PC-9 (cell line): ENCODE measurements around the gene AP2B1. TPM values are rescaled to one million over a fixed set of nuclear protein-coding genes. Genes with fewer than 3 reads are reported as not detected.
"Not testable (repeated sequence)": the region's sequence is repeated elsewhere in the genome, so short reads cannot be mapped to it uniquely, and the experiment has no call there.

ENCODE experiments used
- BruUV-seq: library from RNA; stranded (reverse); fragments of 400-500 nt; replicated peaks from 2 replicates; lab custom pipeline; 2021; lab: Mats Ljungman, UMichigan
- CTCF ChIA-PET: fragments of 300-600 bp; sonication (Branson Sonifier 250); formaldehyde crosslinking; loops from one replicate; lab custom pipeline; 2022; ENCODE audit warnings: antibody characterized with exemption; lab: Charles Lee
- POLR2A ChIA-PET: fragments of 300-600 bp; sonication (Branson Sonifier 250); formaldehyde crosslinking; loops from one replicate; lab custom pipeline; 2022; ENCODE audit warnings: antibody characterized with exemption; ENCODE audit not compliant: unreplicated experiment; lab: Charles Lee
- DNase-seq, 2 experiments: peaks; one replicate each; pipeline versions ENCODE4 v3.0.0 to v3.0.0-alpha.2; 2015 to 2022; ENCODE audit warnings: mixed read lengths in 1 of 2
- H2AFZ ChIP-seq: fragments of 200-600 bp; sonication (generic); 2 replicates; pipeline ENCODE4 v1.8.1; 2017; ENCODE audit warnings: antibody characterized with exemption
- H3F3A ChIP-seq: fragments of 200-600 bp; sonication (generic); 2 replicates; pipeline ENCODE4 v1.8.1; 2017; ENCODE audit warnings: antibody characterized with exemption, mild to moderate bottlenecking, low read depth; ENCODE audit not compliant: insufficient read depth
- H3K27ac ChIP-seq: fragments of 200-600 bp; sonication (generic); 2 replicates; pipeline ENCODE4 v1.6.1; 2016; ENCODE audit warnings: mixed run types
- H3K27me3 ChIP-seq: fragments of 200-600 bp; sonication (generic); 2 replicates; pipeline ENCODE4 v1.6.1; 2016; ENCODE audit warnings: low read depth, mixed run types; ENCODE audit not compliant: insufficient read depth
- H3K36me3 ChIP-seq: fragments of 200-600 bp; sonication (generic); 2 replicates; pipeline ENCODE4 v1.6.1; 2016; ENCODE audit warnings: low read depth, mixed run types
- H3K4me1 ChIP-seq: fragments of 200-600 bp; sonication (generic); replicated peaks from 2 replicates; pipeline ENCODE4 v1.6.1; 2016; ENCODE audit warnings: mixed run types; ENCODE audit not compliant: insufficient read depth
- H3K4me2 ChIP-seq: fragments of 200-600 bp; sonication (generic); 2 replicates; pipeline ENCODE4 v1.6.1; 2017; ENCODE audit warnings: mixed run types
- H3K4me3 ChIP-seq: fragments of 200-600 bp; sonication (generic); 2 replicates; pipeline ENCODE4 v1.6.1; 2016; ENCODE audit warnings: mixed run types
- H3K79me2 ChIP-seq: fragments of 200-600 bp; sonication (generic); 2 replicates; pipeline ENCODE4 v1.6.1; 2017; ENCODE audit warnings: low read depth, mixed run types
- H3K9me2 ChIP-seq: fragments of 200-600 bp; sonication (generic); 2 replicates; pipeline ENCODE4 v1.8.1; 2017; ENCODE audit warnings: mild to moderate bottlenecking; ENCODE audit not compliant: insufficient read depth
- H3K9me3 ChIP-seq: fragments of 200-600 bp; sonication (generic); 2 replicates; pipeline ENCODE4 v1.8.1; 2016; ENCODE audit warnings: low read depth; ENCODE audit not compliant: insufficient read depth
- H4K20me1 ChIP-seq: fragments of 200-600 bp; sonication (generic); 2 replicates; pipeline ENCODE4 v1.8.1; 2017; ENCODE audit not compliant: insufficient read depth
- EZH2 ChIP-seq: fragments of 200-600 bp; sonication (generic); IDR thresholded peaks from 2 replicates; pipeline ENCODE4 v1.8.0; 2017; ENCODE audit warnings: antibody characterized with exemption, low read depth
- intact Hi-C: fragments of 100-400 bp; cut with micrococcal nuclease; formaldehyde crosslinking; loops from one replicate; pipeline ENCODE4 v1.10.0; 2022; ENCODE audit not compliant: unreplicated experiment
- total RNA-seq: library from RNA; stranded (reverse); gene quantifications from 2 replicates; pipeline ENCODE4 v1.2.3, GENCODE V29; 2021
- TF ChIP-seq, protein P1 (sequence below): fragments of 200-600 bp; sonication (generic); conservative IDR thresholded peaks from 2 replicates; pipeline ENCODE4 v1.6.1; 2017; ENCODE audit warnings: mixed run types, antibody characterized with exemption, mild to moderate bottlenecking, moderate library complexity

The AP2B1 gene
- total RNA-seq, 1 experiment from 2014 or later: 186 TPM

DNA sequence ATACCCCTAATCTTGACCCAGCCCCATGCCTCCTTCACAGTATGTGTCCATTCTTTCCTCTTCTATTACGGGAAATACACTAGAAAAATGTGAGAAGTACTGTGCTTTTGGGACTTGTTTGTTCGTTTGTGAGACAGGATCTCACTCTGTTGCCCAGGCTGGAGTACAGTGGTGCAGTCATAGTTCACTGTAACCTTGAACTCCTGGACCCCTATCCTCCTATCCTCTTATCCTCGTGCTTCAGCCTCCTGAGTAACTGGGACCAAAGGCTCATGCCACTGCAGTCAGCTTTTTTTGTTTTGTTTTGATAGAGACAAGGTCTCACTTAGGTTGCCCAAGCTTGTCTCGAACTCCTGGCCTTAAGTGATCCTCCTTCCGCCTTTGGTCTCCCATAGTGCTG lies 114.4 kb downstream of the AP2B1 start:
- Histone ChIP-seq H3K9me3 (no peaks in the 10 kb centered on the region), H3K79me2 (no peaks in the 10 kb centered on the region), H4K20me1 (peaks cover 3% of the 10 kb centered on the region; the same call in 1 of the 2 replicates), H3K27ac (no peak overlapping the region), H3K9me2 (no peaks in the 10 kb centered on the region), H3K4me1 (no peaks in the 10 kb centered on the region), H3K4me2 (no peak overlapping the region), H3F3A (no peaks in the 10 kb centered on the region), H3K27me3 (no peaks in the 10 kb centered on the region), H3K4me3 (no peak overlapping the region), H2AFZ (no peak overlapping the region), H3K36me3 (no peaks in the 10 kb centered on the region)
- no TSS peak for BruUV-seq
- POLR2A ChIA-PET: no interaction called here
- no peak for TF ChIP-seq EZH2
- TF ChIP-seq, protein P1, sequence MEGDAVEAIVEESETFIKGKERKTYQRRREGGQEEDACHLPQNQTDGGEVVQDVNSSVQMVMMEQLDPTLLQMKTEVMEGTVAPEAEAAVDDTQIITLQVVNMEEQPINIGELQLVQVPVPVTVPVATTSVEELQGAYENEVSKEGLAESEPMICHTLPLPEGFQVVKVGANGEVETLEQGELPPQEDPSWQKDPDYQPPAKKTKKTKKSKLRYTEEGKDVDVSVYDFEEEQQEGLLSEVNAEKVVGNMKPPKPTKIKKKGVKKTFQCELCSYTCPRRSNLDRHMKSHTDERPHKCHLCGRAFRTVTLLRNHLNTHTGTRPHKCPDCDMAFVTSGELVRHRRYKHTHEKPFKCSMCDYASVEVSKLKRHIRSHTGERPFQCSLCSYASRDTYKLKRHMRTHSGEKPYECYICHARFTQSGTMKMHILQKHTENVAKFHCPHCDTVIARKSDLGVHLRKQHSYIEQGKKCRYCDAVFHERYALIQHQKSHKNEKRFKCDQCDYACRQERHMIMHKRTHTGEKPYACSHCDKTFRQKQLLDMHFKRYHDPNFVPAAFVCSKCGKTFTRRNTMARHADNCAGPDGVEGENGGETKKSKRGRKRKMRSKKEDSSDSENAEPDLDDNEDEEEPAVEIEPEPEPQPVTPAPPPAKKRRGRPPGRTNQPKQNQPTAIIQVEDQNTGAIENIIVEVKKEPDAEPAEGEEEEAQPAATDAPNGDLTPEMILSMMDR: no peak
- intact Hi-C loops: no loop called here
- CTCF ChIA-PET: interaction anchor here (0.6 kb wide), 1 partner anchor 1692 kb away, joined by 3 read pairs; no protein-coding TSS in a partner anchor
- DNase-seq: no peak

DNA sequence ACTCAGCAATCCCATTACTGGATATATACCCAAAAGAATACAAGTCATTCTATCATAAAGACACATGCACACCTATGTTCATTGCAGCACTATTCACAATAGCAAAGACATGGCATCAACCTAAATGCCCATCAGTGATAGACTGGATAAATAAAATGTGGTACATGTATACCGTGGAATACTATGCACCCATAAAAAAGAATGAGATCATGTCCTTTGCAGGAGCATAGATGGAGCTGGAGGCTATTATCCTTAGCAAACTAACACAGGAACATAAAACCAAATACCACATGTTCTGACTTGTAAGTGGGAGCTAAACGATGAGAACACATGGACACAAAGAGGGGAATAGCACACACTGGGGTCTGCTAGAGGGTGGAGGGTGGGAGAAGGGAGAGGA lies 116.2 kb downstream of the AP2B1 start:
- H3K36me3 ChIP-seq: not testable (repeated sequence)

DNA sequence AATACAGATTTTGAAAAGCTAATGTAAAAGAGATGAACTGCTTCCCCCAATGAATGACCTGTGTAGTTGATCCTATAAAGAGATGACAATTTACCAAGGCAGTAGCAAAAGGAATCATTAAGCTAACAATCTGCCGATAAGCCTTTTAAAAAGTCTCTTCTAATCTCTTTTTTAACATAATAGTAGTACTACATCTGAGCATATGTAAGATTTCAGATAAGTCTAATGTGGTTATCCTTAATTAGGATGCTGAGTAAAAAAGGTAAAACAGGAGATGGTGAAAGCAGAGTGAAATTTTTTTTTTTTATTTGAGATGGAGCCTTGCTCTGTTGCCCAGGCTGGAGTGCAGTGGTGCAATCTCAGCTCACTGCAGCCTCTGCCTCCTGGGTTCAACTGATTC lies 118.1 kb downstream of the AP2B1 start:
- ChIA-PET CTCF (no interaction called here), POLR2A (no interaction called here)
- no peaks in the 10 kb centered on the region for H3K27me3 ChIP-seq
- H3K9me3 ChIP-seq: no peaks in the 10 kb centered on the region
- peaks cover 2% of the 10 kb centered on the region; the same call in 1 of the 2 replicates for H4K20me1 ChIP-seq
- H2AFZ ChIP-seq: no peak overlapping the region
- no peak overlapping the region for H3K4me3 ChIP-seq
- BruUV-seq: no TSS peak
- H3K9me2 ChIP-seq: no peaks in the 10 kb centered on the region
- no peaks in the 10 kb centered on the region for H3F3A ChIP-seq
- no peak overlapping the region for H3K27ac ChIP-seq
- no peaks in the 10 kb centered on the region for H3K4me1 ChIP-seq
- peaks cover 3% of the 10 kb centered on the region; the same call in 1 of the 2 replicates for H3K36me3 ChIP-seq
- intact Hi-C loops: no loop called here
- TF ChIP-seq, protein P1: no peak
- TF ChIP-seq EZH2: no peak
- DNase-seq: no peak
- no peaks in the 10 kb centered on the region for H3K79me2 ChIP-seq
- H3K4me2 ChIP-seq: no peak overlapping the region

More for the DNA sequence above, 116.2 kb downstream of the AP2B1 start:
- H2AFZ ChIP-seq, H3K27me3 ChIP-seq, H3K9me2 ChIP-seq, H3K4me1 ChIP-seq, POLR2A ChIA-PET, DNase-seq, H3K27ac ChIP-seq, H3K4me3 ChIP-seq, H3K4me2 ChIP-seq, H3K9me3 ChIP-seq, BruUV-seq, H3F3A ChIP-seq, H3K79me2 ChIP-seq, intact Hi-C loops, H4K20me1 ChIP-seq: not testable (repeated sequence)
- CTCF ChIA-PET: interaction anchor here (0.6 kb wide), 1 partner anchor 157 kb away, joined by 11 read pairs; no protein-coding TSS in a partner anchor

DNA sequence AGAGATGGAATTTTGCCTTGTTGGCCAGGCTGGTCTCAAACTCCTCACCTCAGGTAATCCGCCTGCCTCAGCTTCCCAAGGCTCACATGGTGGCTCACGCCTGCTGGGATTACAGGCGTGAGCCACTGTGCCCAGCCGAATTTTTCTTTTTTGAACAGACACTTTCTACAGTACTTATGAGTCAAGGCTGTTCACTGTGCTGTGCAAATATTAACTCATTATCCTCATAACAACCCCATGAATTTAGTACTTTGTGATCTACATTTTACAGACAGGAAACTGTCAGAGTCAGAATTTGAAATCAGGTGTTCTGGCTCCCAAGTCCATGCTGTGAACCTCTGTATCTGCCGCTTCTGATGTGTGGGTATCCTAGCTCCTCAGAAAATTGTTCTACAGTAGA lies 118.6 kb downstream of the AP2B1 start:
- H3F3A ChIP-seq: no peaks in the 10 kb centered on the region
- no TSS peak for BruUV-seq
- no peak overlapping the region for H2AFZ ChIP-seq
- H4K20me1 ChIP-seq: no peaks in the 10 kb centered on the region; the same call in 1 of the 2 replicates
- no peak for TF ChIP-seq EZH2
- TF ChIP-seq, protein P1: no peak
- no peaks in the 10 kb centered on the region for H3K79me2 ChIP-seq
- H3K27ac ChIP-seq: no peak overlapping the region
- H3K4me3 ChIP-seq: no peak overlapping the region
- DNase-seq: no peak
- CTCF ChIA-PET: no interaction called here
- no peak overlapping the region for H3K4me2 ChIP-seq
- H3K9me2 ChIP-seq: no peaks in the 10 kb centered on the region
- no peaks in the 10 kb centered on the region for H3K9me3 ChIP-seq
- intact Hi-C loops: no loop called here
- peaks cover 3% of the 10 kb centered on the region; the same call in 1 of the 2 replicates for H3K36me3 ChIP-seq
- POLR2A ChIA-PET: no interaction called here
- no peaks in the 10 kb centered on the region for H3K27me3 ChIP-seq
- H3K4me1 ChIP-seq: no peaks in the 10 kb centered on the region
